Fibroblast of the aortic adventitia (primary cell): Measurements from ENCODE around the gene POLR2F. TPM values are rescaled to one million over a fixed set of nuclear protein-coding genes. Genes with fewer than 3 reads are reported as not detected.

Source experiments
- DNase-seq: peaks from one replicate; pipeline ENCODE4 v3.0.0-alpha.2; 2010; ENCODE audit warnings: low read depth
- H3K4me3 ChIP-seq: 2 replicates; pipeline ENCODE4 v1.5.1; 2011; ENCODE audit warnings: low read depth, mild to moderate bottlenecking, control low read depth, low read length, moderate library complexity
- total RNA-seq: library from RNA; depleted of rRNA; stranded (reverse); fragments of >200 nt; gene quantifications from 2 replicates; pipeline ENCODE4 v1.2.3, GENCODE V29; 2012; ENCODE audit warnings: low replicate concordance
- TF ChIP-seq, protein P1 (sequence below): IDR thresholded peaks from 2 replicates; pipeline ENCODE4 v1.5.1; 2011; ENCODE audit warnings: mild to moderate bottlenecking, low read length, control low read depth, inconsistent platforms; ENCODE audit not compliant: insufficient read depth

The POLR2F gene
- total RNA-seq, 1 donor = 18.3 TPM

DNA sequence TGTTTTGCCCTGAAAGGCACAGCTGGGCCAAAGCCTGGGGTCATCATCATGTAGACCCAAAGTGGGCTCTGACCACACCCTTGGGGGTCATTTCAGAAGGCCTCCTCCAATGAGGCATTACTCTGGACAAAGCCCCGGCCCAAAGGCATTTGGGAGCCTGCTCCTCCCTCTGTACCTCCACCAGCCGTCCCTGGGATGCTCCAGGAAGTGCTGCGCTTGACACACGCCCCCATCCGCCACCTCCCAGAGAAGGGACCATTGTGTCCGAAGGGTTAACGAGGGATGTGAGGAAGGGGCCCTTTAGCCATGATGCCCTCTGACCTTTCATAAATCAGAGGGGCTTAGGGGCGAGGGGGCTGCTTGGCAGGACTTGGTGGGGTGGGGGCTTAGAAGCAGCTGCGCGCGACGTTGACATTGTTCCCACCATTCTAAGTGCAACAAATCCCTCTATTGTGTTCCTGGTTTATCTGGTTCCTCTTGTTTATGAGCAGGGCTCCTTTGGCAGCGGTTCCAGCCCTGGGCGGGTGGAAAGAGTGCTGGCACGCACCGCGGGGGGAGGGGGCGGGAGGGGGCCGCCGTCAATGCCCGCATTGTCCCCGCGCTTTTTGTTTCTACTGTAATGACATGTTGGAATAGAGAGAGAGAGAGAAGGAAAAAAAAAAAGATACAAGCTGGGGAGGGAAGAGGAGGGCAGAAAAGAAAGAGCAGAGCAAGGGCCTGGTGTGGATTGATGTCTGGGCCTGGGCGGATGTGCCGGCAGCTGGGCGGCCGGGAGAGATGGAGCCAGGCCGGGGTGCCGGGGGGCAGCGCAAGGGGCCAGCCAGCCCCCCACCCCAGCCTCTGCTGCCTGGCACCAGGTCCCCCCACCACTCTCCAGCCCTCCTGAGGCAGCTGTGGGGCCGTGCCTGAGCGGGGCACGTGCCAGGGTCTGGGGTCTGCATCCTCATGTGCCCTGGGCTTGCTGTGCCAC is 63.0 kb downstream of the POLR2F start:
- TF ChIP-seq, protein P1, sequence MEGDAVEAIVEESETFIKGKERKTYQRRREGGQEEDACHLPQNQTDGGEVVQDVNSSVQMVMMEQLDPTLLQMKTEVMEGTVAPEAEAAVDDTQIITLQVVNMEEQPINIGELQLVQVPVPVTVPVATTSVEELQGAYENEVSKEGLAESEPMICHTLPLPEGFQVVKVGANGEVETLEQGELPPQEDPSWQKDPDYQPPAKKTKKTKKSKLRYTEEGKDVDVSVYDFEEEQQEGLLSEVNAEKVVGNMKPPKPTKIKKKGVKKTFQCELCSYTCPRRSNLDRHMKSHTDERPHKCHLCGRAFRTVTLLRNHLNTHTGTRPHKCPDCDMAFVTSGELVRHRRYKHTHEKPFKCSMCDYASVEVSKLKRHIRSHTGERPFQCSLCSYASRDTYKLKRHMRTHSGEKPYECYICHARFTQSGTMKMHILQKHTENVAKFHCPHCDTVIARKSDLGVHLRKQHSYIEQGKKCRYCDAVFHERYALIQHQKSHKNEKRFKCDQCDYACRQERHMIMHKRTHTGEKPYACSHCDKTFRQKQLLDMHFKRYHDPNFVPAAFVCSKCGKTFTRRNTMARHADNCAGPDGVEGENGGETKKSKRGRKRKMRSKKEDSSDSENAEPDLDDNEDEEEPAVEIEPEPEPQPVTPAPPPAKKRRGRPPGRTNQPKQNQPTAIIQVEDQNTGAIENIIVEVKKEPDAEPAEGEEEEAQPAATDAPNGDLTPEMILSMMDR = no peak
- no peak overlapping the region for H3K4me3 ChIP-seq
- peak; percentile 76 for DNase-seq

DNA sequence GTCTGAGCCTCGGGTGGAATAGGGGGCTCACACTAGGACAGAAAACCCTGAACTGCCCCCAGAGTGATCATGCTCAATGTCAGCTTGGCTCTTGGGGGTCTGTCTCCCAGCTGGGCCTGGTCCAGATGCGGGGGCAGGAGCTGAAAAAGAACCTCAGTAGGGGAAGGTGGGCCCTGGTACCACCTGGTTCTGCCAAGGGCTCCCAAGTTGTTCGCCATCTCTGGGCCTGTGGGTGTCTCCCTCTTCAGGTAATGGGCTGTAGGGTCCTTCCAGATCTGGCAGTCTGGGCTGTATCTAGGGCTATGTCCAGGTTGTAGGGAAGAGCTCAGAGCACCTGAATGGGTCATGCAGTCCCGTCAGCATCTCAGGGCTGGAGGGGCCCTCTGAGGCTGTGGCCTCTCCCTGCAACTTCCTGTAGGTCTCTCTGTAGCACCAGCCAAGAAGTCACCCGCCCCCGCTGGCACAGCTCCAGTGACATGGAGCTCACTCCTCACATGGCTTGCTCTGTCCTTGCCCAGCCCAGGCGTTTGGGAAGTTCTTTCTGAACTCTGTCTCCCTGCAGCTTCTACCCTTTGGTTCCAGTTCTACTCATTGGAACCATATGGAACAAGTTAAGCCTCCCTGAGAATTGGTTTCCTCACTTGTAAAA is 63.9 kb downstream of the POLR2F start:
- TF ChIP-seq, protein P1 = peak; percentile 14
- H3K4me3 ChIP-seq = no peak overlapping the region
- DNase-seq = peak; percentile 69

DNA sequence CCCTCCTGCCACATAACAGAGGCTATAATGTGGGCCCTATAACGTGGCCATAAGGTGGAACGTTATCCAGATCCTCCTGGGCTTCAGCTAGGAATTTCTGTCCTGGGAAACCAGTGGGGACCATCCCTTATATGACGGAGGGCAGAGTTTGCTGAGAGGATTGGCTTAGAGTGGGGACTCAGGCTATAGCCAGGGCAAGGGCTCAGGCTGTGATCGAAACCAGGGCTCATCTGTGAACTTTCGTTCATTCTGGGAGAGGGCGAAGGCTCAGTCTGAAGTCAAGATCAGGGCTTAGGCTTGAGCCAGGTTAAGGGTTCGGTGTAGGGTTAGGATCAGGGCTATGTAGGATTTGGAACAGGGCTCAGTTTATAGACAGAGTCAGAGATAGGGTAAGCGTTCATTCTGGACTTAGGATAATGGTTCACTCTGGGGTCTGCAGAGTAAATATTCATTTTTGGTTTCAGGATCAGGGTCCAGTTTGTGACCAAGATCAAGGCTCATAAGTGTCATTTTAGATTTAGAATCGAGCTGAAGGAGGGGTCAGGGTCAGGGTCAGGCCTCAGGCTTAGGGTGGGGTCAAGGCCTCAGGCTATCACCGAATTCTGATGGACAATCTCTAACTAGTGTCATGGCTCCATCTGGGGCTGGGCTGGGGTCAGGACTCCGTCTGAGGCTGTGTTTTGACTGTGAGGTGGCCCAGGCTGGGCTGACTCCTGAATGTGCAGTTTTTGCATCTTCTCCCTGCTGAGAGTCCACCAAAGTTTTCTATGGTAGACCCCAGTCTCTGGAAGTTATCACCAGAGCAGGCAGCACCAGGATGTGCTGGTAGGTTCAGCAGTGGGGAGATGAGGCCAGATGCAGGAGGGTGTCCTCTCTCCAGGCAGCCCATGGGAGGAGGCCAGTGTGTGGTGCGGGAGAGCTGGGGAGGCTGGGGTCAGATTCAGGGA is 64.7 kb downstream of the POLR2F start:
- TF ChIP-seq, protein P1 = no peak

More for the DNA sequence above, 64.7 kb downstream of the POLR2F start:
- DNase-seq = no peak
- no peak overlapping the region for H3K4me3 ChIP-seq

Other genes with a start within 250 kb of the POLR2F start
- 13.1 and 16.2 TPM in 2 replicates for gene GCAT, start 145.8 kb upstream of the POLR2F start, total RNA-seq
- gene GALR3, start 130.3 kb upstream of the POLR2F start, total RNA-seq = not detected in 2 replicates
- gene ANKRD54, start 109.4 kb upstream of the POLR2F start, total RNA-seq = 19.0 and 38.6 TPM in 2 replicates
- gene EIF3L, start 104.3 kb upstream of the POLR2F start, total RNA-seq = 181 and 457 TPM in 2 replicates
- gene MICALL1, start 47.4 kb upstream of the POLR2F start, total RNA-seq = 13.2 and 24.7 TPM in 2 replicates
- 0.54 TPM in 1 of 2 replicates, not detected in the other for gene C22orf23, start 98 bp upstream of the POLR2F start, total RNA-seq
- not detected in 2 replicates for gene SOX10, start 30.9 kb downstream of the POLR2F start, total RNA-seq
- 6.5 and 14.5 TPM in 2 replicates for gene PICK1, start 103.7 kb downstream of the POLR2F start, total RNA-seq
- 0.18 and 1.6 TPM in 2 replicates for gene SLC16A8, start 130.5 kb downstream of the POLR2F start, total RNA-seq
- 3.2 and 6.0 TPM in 2 replicates for gene BAIAP2L2, start 157.0 kb downstream of the POLR2F start, total RNA-seq
- 9.3 and 12.3 TPM in 2 replicates for gene PLA2G6, start 228.1 kb downstream of the POLR2F start, total RNA-seq
- 21.8 and 33.7 TPM in 2 replicates for gene MAFF, start 248.3 kb downstream of the POLR2F start, total RNA-seq